ENCODE data around the gene IKZF2.

IKZF2 gene

DNA sequence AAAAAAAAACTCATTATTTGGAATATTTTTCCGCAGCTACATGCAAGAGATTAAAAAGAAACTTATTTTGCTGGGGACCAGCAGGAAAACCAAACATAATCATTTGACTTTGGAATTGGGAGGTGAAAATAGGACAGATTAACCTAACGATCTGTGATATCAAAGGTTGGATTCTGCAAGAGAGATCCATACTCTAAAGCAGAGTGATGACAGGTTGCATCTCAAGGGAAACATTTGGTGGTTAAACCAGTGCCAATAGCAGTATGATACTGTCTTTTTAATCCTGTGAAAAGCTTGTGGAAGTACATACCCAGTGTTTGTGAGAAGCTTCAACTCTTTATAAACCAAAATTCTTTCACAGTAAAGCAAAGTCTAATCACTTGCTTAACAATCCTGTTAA, 5.3 kb upstream of the IKZF2 start:
- in situ Hi-C loops (cut with HindIII; ENCODE audit: low sequenced_read_pairs), result no loop called here

- in situ Hi-C loops (cut with HindIII; ENCODE audit: low sequenced_read_pairs), result no loop called here
Observed at GRCh38 chr2:213152888-213153287, 1.5 kb upstream of the IKZF2 start.

DNA sequence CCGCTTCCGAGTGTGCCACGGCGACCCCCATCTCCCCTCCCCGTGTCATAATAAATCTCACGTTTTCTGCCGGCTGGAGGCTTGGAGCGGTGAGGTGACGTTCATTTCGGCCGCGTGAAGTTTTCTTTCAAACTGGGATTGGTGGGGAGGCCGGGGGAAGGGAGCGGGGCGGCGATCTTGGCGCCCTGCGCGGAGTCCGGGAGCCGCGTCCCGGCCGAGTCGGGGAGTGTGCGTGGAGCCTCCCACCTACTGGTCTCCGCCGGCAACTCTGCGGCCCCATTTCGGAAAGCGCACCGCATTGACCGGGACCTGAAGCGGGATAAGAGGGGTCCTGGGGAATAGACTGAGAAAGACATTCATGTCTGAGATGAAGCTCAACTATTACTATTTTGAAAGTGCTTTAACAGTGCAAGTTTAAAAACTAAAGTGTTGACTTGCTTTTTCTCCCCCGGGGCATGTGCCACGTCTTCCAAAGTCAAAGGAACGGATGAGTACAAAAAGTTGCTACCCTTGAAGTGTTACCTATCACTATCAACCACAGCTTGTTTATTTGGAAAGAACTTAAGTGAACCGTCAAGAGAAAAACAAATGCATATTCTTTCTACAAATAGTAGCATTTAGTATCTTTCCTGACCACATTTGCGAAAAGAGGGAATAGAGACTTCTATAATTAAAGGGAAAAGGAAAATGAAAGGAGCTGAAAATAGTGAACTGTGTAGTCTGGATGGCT, 818 bp upstream of the IKZF2 start:
- in situ Hi-C loops (cut with HindIII; ENCODE audit: low sequenced_read_pairs), result no loop called here

- in situ Hi-C loops (cut with HindIII; ENCODE audit: low sequenced_read_pairs), result no loop called here
Observed at GRCh38 chr2:213150315-213151097, 906 bp downstream of the IKZF2 start.

- in situ Hi-C loops (cut with HindIII; ENCODE audit: low sequenced_read_pairs), result no loop called here
Observed at GRCh38 chr2:213149949-213150314, 1.5 kb downstream of the IKZF2 start.

GRCh38 chr2:213149294-213149875, 2.0 kb downstream of the IKZF2 start:
- in situ Hi-C loops (cut with HindIII; ENCODE audit: low sequenced_read_pairs), result no loop called here

DNA sequence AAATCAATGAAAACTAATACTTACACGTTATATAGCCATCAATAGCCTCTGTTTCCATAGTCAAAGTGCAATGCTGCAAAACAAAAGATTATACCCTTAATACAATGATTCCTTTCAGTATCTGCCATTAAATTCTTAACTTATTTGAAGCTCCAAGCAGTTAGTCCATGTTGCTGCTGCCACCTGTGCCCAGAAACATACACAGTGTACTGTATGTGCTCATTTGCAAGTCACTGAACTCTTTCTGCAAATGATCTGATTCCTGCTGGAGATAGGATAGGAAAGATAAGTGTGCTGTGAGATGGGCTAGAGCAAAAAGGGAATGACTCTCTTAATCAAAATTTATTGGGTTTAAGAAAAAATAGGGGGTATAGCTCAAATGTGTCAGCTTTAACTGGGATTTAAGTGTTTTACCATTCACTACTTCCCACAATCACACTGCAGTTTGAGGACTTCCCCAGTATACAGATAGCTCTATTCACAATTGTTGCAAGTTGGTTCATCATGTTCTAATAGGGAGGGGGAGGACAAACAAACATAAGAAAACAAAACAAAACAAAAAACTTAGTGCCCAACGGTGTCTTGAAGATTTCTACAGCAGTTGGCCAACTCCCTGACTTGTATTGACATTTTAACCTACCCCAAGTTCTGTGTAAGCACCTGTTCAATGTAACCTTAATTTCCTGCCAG, 2.7 kb downstream of the IKZF2 start:
- in situ Hi-C loops (cut with HindIII; ENCODE audit: low sequenced_read_pairs), result no loop called here

DNA sequence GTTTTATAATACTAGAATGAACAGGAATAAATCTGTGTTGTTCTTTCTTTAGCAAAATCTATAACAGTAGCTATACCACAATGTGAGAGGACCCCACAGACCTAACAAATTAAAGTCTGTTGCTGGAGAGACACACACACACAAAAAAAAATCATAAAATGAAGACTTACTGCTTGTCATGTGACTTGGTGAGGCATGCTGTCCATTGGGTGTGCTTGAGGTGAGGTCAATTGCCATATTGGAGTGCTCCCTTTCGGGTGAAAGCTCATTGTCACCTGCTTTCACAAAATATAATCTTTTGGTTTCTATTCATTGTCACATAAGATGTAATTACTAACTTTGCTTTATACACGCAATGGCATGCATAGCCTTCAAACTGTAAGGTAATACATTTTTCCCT, 3.9 kb downstream of the IKZF2 start:
- in situ Hi-C loops (cut with HindIII; ENCODE audit: low sequenced_read_pairs), result no loop called here

DNA sequence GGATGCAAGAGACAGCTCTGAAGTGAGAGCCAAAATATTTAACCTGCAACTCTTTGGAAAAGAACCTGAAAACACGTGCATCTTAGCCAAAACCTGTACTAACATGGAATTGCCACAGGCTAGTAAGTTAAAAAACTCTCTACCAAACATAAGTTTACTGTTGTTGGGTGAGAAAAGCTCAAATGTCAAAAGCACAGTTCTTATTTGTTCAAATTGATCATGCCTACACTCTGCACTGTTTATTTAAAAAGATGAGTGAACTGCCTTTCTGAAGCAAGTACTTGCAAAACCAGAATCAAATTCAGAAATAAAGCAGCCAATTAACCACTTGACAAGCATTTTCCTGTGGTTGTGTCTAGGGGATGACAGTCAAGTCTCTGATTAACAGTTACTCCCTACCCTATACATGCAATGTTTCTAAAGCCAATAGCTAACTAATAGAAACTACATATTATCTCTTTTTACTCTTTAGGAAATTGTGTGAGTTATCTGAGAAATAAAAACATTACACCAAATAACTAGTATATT, 5.6 kb downstream of the IKZF2 start:
- in situ Hi-C loops (cut with HindIII; ENCODE audit: low sequenced_read_pairs), result no loop called here

- in situ Hi-C loops (cut with HindIII; ENCODE audit: low sequenced_read_pairs), result no loop called here
Observed at GRCh38 chr2:213137064-213137463, 14.3 kb downstream of the IKZF2 start.

GRCh38 chr2:213129311-213129710, 22.1 kb downstream of the IKZF2 start:
- in situ Hi-C loops (cut with HindIII; ENCODE audit: low sequenced_read_pairs), result no loop called here

DNA sequence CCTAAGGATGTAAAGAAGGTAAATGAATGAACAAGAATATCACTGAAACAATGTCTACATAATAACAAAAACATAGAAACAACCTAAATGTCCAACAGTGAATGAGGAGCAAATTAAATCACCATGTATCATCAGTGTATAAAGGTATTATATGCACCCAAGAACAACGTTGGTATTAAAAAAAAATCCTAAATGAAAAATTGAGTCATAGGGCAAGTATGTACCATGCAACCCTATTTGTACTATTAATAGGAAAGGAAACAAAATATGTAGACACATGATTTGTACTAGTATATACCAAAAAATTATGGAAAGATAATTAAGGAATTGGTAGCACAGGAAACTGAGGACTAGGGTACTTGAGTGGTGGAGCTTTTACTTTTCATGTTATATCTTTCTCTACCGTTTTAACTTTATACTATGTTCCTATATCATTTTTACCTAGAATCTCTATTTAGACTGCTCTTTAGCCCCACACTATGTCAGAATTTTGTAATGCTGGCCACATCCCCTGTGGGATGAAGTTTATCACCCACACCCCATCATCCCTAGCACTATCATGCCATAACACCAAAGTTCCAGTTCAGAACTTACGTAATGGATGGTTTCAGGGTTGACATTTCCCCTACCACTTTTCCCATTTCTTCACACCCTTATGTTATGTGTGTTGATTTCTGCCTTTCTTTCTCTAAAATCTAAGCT, 25.6 kb downstream of the IKZF2 start:
- in situ Hi-C loops (cut with HindIII; ENCODE audit: low sequenced_read_pairs), result no loop called here

DNA sequence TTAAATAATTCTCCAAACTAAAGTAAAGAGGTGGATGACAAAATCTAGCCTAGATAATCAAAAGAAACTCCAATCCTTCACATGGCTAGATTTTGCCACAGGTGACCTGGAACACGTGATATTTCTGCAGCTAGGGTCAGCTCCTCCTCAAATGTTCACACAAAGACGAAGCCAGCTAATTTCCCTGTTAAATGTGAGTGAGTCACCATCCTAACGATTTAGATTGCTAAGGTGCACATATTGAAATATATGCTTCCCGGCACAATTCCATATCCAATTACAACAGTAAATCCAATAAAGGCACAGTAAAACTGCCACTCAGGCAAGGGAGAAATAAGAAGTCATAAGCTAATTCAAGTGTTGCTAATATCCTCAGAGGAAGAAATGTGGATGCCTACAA, 28.7 kb downstream of the IKZF2 start:
- in situ Hi-C loops (cut with HindIII; ENCODE audit: low sequenced_read_pairs), result no loop called here

- in situ Hi-C loops (cut with HindIII; ENCODE audit: low sequenced_read_pairs), result no loop called here
Observed at GRCh38 chr2:213121690-213122089, 29.7 kb downstream of the IKZF2 start.

DNA sequence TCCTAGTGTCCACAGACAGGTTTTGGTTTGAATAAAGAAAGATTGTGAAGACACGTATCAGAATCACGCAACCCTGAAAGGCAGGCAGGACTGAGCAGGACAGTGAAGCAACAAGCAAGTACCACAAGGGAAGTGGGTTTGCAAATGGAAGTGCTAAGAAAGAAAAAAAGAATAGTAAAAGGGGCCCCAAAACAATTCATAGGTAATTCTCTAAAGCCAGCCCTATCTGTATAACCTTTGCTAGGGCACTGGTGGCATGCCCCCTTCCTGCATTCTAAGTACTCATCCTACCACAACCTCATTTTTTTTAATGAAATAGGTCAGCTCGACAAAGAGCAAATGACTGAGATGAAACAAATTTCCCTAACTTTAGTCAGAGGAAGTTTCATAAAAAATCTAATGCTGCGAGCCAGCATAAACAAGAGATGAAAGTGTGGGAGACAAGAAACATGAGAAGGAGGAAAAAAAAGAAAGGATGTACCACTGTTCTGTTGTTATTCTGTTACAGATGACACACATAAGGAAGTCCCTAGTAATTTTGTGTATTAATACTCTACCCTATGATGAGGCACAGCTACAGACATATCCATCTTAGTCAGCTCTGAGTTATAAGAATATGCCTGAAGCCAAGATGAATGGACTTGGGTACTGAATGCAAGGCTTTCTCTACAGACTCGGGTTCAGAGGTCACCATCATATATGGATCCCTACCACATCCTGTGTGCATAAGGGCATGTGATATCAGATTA, 32.2 kb downstream of the IKZF2 start:
- in situ Hi-C loops (cut with HindIII; ENCODE audit: low sequenced_read_pairs), result no loop called here

- in situ Hi-C loops (cut with HindIII; ENCODE audit: low sequenced_read_pairs), result no loop called here
Observed at GRCh38 chr2:213108308-213108707, 43.1 kb downstream of the IKZF2 start.

DNA sequence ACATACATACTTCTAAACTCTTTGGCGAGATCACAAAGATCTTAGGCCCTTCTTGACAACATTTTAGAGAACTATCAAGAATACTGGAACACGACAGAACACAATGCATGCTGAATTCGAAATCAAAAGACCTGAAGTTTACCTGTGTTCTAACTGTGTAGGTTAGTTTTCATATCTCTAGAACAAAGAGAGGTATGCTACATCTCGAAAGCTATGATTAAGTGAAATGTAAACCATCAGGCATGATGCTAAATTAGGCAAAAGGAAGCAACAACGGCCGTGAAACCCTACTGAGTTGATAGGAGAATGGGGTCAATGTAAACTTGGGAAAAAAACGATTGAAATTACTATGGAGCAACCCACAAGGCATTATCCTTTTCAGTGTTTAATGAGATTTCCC, 43.7 kb downstream of the IKZF2 start:
- in situ Hi-C loops (cut with HindIII; ENCODE audit: low sequenced_read_pairs), result no loop called here

- in situ Hi-C loops (cut with HindIII; ENCODE audit: low sequenced_read_pairs), result no loop called here
Observed at GRCh38 chr2:213105212-213105611, 46.2 kb downstream of the IKZF2 start.

GRCh38 chr2:213104903-213105202, 46.6 kb downstream of the IKZF2 start:
- in situ Hi-C loops (cut with HindIII; ENCODE audit: low sequenced_read_pairs), result no loop called here
